Stimulated activated CD4-positive, alpha-beta T cell treated with anti-CD3 and anti-CD28 coated beads, TNF-alpha, amount 100 ng/mL, for 48 hours (primary cell): Measurements from ENCODE around the gene DENND1A.
"Not testable (repeated sequence)": the region's sequence is repeated elsewhere in the genome, so short reads cannot be mapped to it uniquely, and the experiment has no call there.

Experiments used
- DNase-seq, 3 donors: peaks; one replicate each; pipeline ENCODE4 v3.0.0-alpha.2; 2020; ENCODE audit warnings: low read depth in 3 of 3

Gene DENND1A

DNA sequence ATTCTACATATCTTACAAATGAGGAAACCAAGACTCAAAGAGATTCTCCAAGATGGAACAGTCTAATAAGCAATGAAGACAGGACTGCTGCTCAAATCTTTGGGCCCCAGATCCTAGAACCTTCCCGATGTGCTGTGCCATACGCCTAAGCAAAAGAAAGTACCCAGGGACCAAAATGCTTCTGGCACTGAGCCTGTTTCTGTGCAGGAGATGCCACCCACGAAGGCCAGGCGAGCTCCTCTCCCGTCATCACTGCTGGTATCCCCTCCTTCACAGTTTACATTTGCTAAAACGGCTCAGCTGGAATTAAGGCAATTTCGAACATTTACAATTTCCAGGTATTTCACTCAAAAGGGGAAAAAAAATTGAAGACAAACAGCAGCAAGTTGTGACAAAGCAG, 277.5 kb downstream of the DENND1A start:
- DNase-seq, result no peak

DNA sequence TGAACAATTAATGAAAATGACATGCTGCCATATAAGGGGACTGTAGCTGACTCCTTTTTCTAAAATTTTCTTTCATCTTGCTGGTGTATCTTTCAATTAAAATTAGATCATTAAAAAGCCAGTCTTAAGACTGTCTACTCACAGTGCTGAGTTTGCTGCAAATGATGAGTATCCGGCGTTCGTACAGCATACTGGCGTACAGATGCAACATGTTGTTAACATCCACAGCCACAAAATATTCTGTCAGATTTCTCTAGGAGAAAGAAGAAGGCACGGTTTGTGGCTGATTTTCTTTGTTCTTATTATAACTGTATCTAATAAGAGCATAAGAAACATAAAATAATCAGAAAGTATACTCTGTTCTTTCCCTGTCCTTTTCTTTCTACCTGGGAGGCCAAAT, 278.1 kb downstream of the DENND1A start:
- no peak for DNase-seq

DNA sequence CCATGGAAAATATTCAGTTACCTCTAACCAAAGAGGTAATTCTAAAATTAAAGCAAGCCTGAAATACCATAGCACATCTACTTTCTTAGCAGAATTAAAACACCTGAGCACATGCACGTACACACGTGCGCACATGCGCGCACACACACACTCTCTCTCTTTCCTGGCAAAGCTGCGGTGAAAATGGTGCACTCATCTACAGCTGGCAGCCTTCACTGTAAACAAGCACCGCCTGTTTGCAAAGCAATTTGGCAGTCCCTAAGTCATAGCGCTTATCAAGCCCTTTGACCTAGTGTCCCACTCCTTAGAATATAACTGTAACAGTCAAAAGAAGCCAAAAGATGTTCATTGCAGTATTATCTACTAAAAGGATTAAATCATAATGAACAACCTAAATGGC, 278.7 kb downstream of the DENND1A start:
- no peak for DNase-seq

DNA sequence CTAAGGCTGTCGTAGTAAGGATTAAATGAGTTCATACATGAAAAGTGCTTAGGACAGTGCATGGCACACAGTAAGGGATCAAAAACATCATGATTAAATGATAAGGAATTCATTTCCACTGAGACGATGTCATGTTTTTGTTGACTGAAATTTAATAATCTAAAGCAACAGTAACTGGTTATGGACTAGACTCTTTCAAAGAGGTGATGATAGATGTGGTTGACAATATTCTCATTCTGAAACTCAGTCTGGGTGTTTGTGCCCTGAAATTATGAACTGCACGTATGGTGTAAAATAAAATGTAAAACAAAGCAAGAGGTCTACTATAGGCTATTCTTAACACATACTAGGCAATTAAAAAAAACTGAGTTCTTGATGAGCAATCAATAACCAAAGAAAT, 280.0 kb downstream of the DENND1A start:
- DNase-seq, result no peak

DNA sequence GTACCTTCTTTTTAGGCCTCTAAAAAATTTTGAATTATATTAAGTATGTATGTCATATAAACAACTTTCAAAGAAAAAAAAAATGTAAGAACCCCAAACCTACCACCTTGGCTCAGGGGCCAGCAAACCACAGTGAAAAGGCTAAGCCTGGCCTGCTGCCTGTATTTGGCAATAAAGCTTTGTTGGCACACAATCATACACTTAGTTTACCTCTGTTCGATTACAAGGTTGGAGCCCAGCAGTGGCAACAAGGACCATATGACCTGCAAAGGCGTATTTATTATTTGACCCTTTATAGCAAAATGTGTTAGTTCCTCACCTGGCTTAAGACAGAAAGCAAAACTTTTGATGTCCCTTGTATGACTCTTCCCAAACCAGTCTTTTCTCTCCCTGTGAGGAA, 282.8 kb downstream of the DENND1A start:
- DNase-seq, result no peak

DNA sequence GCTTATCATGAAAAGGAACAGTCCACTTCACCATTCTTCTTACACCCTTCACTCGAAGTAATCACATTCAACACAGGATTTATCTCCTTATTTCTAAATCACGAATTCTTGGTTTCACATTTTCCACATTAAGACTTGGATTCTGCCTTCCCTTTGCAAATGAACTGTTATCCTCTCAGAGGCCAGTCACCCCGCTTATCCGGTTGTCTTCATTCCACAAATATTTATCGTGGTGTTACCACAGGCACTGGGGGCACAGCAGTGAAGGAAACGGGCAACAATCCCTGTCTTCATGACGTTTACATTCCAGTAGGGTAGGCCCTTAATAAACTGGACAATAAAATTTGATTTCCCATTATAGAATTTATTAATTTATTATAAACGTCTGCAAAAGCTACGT, 284.2 kb downstream of the DENND1A start:
- no peak for DNase-seq

DNA sequence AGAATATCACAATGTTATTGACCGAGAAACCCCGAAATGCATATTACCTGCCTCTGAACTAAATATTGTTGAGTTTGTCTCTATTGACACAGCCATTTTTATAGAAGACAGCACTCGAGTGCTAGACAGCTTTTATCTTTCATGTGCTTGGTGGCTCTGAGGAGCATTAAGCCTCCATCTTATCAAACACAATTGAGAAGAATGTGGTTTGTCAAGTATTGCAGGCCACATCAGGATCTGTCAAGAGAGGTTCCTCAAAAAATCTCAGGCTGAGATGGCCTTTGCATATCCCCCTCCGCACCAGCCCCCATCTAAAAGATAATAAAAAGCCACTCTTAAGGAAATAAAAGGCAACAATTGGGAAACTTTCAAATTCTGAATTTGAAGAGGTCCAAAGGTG, 284.8 kb downstream of the DENND1A start:
- DNase-seq, result no peak

DNA sequence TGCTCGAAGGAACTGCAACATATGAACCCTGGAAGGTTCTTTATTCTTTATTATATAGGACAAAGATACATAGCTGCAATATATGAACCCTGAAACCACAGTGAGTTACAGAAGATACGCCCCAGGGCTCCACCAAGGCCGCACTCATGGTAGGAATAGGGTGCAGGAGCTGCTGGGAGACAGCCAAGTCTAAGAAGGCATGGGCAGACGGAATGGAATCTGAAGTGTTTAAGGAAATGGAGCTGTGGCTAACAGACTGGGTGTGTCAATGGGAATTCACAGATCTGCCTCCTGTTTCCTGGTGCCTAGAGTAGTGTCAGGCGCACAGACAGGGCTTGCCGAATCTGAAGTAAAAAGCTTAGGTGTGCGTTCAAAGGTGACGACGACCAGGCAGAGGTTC, 286.4 kb downstream of the DENND1A start:
- DNase-seq, result no peak

DNA sequence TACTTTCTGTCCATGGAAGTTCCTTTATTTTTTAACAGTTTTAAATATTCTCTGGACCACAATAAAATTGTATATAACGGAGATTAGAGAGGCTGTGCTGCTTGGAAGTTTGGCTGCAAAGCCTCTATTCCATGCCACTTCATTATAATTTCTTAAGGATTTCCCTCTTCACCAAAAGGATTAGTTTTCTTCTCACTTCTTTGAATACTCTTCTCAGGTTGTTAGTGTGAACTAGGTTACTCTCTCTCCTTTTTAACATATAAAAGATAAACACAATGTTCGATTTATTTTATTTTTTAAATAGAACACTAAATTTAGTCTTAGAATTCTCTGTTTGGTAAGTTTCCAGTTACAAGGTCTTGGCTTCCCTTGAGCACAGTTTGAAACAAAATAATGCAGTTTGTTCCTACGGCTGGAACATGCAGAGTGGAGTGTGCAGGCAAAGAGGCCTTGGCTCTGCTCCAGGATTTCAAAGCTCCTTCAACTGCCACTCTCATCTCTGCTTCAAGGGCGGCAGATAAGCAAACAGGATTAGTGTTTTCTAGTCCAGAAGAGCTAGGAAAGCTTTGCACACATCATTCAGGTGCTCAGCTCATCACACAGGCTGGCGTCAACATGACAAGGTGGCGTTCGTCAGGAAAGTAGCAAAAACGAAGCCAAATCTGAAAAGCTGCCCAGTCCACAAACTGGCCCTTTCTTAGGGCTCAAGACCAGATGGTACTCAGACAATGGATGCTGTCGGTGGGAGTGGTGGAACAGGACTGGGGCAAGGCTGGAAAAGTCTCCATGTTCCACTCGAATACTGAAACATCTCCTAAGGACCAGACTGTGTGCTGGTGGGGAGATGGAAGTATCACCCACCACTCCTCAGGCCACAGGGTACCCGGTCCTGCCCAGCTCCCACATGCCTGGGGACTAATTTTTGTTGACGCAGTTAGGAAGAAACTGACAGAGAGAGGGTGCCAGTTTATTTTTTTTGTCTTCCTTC, 287.3 kb downstream of the DENND1A start:
- no peak for DNase-seq

DNA sequence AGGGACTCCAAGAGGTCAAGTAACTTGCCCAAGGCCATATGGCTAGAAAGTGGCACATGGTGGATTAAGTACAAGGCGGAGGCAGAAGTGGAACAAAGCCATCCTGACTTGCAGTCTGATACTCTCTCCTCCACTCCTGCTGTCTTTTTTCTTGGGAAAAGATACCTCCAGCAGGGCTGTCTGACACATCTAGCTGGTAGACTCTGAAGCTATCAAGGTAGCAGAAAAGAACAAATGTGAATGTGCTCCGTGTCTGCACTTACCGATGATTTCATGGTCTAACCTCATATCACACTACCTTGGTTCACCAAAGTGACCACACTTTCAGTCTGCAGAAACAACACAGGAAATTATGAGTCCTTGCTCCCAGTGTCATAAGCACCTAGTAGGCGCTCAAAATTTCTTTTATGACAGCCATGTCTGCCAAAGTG, 289.1 kb downstream of the DENND1A start:
- DNase-seq, result peak in 2 of 3 donors; percentile 3 to 4

DNA sequence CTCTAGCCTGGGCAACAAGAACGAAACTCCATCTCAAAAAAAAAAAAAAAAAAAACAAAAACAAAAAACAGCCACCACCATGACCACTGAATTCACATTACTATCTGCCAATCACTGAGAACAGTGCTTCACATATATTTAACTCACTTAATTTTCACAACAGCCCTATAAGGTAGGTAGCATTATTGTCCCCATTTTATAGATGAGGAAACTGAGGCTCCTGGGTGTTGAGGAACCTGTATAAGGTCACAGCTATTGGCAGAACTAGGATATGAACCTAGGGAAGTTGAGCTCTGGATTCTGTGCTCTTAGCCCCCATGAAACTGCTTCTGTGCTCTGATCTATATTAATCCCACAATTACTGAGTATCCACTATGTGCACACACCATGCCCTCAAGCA, 290.2 kb downstream of the DENND1A start:
- DNase-seq, result no peak

DNA sequence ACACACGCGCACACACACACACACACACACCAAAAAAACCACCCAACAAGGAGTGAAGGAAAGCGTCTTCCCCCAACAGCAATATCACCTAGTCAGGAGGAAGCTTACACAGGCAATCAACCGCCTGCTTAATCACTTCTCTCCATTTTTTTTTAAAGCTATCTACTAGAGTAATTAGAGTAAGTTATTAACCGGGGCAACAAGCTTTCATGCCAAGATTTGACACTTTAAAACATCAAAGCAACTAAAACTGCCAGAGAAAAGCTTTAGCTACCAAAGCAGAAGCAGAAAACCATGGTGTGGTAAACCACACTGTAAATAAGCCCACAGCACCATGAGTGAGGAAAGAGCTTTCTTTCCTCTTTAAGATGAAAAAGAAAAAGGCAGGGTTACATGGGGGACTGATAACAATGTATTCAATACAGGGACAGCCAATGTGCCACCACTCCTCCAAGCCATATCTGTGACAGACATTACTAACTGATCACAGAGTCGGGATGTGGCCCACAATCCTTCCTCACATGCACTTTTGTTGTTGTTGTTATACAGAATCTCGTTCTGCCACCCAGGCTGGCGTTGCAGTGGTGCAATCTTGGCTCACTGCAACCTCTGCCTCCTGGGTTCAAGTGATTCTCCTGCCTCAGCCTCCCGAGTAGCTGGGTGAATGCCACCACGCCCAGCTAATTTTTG, 291.8 kb downstream of the DENND1A start:
- DNase-seq, result peak in 1 of 3 donors; percentile 4

DNA sequence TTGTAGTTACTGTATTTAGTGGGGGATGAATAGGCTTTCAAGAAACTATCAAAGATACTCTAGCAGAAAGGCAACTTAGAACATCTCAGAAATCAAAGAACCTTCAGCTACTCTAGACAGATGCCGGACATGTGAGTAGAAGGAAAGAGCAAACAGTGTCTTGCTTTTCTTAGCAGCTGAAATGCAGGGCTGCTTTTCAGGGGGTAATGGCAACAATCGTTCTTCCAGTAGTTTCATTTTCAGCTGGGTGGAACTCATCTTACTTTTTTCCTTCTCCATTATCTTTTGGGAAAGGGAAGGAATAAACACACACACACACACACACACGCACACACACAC, 292.4 kb downstream of the DENND1A start:
- DNase-seq, result no peak

DNA sequence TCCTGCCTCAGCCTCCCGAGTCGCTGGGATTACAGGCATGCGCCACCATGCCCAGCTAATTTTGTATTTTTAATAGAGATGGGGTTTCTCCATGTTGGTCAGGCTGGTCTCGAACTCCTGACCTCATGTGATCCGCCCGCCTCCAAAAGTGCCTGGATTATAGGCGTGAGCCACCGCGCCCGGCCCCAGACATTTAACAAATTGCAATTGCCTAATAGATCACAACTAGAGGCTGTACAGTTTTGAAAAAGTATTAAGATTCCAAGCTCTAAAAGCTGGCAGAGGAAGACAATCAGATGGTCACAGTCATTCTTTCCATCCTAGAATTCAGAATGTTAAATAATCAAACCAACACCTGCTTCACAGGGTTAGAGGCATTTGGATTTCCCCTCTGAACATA, 293.1 kb downstream of the DENND1A start:
- not testable (repeated sequence) for DNase-seq

DNA sequence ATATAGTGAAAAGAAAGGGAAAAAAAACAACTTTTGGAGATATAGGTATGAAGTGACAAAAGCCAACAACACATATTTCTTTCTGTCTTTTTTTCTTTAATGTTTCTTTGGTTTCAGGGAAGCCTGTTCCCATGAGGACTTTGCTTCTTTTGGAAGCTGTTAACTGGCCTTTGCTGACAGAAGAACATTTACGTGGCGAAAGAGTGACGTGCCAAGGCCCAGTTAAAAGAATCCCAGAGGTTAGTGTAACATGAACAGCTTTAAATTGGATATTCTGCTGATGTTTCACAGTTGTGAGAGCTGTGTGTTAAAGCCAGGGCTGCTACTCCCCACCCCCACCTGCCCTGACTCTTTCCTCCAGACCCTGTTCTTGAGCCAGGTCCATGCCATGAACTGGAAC, 298.1 kb downstream of the DENND1A start:
- DNase-seq, result no peak

DNA sequence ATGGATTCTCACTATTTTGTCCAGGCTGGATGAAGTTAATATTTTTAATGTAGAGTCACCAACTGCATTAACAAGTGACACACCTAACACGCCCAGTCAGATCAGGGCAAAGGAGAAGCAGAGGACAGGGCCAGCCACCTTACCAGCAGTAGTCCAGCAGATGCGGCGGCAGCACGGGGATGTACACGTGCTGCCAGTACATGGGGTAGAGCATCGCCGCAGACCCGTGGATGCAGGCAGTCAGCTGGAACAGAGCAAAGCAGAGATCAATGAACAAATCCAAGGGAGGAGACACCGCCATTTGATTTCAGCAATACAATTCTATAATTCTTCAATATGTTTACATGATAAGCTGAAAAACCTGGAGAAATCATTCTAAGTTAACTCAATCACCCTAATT, 299.7 kb downstream of the DENND1A start:
- no peak for DNase-seq

DNA sequence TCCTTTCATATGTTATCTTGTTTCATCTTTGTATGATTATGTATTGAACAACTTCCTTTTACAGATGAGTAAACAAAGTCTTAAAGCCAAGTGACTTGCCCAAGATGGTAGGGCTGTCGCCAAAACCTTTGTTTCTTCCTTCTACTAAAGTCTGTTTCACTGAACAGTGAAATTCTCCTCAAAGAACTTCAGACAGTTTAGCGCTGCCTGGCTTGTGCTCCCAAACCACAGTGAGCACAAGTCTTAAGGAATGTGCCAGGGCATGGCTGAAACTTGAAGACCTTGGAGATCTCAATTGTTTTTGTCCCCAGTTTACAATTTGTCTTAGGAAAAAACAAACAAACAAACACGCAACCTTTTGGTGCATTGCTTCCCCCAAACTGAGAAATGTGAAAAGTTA, 300.4 kb downstream of the DENND1A start:
- no peak for DNase-seq

DNA sequence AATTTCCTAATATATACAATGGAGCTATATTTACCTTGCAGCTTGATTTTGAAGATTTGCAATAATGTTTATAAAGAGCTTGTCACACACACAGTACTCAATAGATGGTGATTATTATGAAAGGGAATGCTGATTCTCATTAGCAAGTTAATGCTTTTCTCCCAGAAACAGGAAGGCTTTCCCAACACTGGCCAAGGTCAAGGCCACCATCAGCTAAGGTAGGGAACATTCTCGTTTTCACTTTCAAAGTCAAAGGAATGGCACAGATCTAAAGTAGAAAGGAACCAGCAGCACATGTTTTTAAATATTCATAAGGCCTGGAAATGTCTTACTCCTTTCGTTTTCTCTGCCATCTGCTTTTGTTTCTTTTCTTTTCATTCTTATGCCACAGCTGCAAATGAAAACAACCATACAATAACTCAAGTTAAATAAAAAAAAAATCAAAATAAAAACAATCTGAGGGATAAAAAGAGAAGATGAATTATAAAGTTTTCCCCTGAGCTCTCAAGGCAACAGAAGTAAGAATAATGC, 307.1 kb downstream of the DENND1A start:
- no peak for DNase-seq

DNA sequence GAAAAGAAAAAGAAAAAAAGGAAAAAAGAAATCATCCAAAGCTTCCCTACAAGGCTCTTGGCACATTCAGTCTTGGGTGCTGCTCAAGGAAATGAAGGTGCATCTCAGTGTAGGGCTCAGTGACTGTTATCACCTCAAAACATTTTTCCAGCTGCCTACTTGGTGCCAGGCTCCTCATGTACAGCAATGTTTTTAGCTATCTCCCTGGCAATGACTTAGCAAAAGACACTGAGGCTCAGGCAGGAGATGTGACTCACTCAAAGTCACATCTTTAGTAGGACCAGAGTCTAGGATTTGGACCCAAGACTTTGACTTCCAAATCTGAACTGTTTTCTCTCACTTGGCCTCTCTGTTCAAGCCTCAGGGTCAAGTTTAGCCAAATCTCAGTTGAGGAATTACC, 309.7 kb downstream of the DENND1A start:
- DNase-seq, result no peak

DNA sequence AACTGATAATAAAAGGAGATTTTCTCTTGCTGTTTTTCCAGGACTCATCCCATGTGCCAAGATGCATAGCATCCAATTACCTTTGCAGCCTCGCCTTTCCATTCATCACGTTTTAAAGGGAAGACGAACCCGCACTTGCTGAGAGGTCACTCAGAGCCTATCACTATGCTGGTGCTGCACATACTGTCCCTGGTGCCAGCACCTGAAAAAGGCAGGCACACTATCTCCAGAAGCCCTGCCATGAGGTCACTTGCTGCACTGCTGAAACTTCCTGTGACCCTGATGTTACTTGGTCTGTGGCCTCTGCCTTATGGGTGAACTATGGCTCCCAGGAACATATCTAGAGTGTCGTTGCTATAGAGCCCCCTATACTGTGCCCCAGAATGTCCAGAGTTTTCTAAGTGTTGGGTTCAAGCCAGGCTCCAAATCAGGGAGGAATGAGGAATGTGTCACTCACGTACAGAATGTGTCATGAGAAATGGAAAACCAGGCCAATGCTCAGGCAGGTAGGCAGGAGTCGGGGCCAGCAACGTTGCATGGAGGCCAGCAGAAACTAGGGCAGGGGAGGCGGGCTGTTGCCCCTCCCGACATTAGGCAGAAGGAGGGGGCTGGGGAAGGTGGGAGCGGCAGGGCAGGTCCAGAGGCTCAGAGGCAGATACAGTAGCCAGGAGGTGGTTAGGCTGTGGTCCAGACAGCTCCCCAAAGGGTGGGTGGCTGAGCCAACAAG, 311.8 kb downstream of the DENND1A start:
- no peak for DNase-seq

DNA sequence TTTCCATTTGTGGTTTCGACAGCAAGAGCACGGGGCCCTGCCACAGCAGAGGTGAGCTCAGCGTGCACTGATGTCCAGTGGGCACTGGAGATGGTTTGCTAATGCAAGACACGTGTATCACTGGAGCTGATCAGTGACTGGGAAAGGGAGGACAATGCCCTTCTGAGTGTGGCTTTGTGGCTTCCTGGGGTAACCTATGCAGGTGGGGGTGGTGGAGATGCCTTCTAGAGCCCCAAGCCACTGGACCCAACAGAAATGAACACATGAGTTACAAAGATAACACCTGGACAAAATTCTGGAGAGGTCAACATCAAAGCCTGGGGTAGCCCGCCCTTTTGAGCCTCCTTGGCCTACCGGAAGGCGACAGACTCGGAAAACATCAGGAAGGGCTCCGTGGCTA, 312.6 kb downstream of the DENND1A start:
- DNase-seq, result no peak

DNA sequence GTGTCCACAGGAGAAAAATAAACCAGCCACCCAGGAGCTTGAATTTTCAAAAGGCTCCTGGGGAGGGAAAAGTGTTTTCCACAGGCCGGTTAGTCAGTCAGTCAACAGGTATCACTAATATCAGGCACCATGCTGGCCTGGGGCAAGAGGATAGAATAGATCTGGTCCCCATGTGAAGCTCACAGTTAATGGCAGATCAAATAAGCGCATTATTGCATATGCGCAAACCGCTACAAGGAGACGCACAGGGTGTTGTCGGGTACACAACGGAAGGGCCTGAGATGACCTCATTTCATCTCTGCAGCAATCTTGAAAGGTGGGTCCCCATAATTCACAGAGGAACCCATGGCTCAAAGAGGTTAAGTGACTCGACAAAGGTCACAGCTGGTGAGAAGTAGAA, 313.2 kb downstream of the DENND1A start:
- DNase-seq, result no peak
